Hepatocyte (in vitro differentiated cells): ENCODE measurements around the gene WDR11. TPM values are rescaled to one million over a fixed set of nuclear protein-coding genes. Genes with fewer than 3 reads are reported as not detected.

Source experiments
- DNase-seq: peaks from one replicate; pipeline ENCODE4 v3.0.0-alpha.2; 2016; ENCODE audit warnings: low spot score
- H2AFZ ChIP-seq: fragments of 200-600 bp; sonication (generic); 2 replicates; pipeline ENCODE4 v1.6.0; 2016; ENCODE audit warnings: antibody characterized with exemption, mild to moderate bottlenecking
- H3K27ac ChIP-seq: fragments of 200-600 bp; sonication (generic); 2 replicates; pipeline ENCODE4 v1.5.1; 2016; ENCODE audit warnings: mild to moderate bottlenecking
- H3K27me3 ChIP-seq: fragments of 200-600 bp; sonication (generic); 2 replicates; pipeline ENCODE4 v1.6.1; 2016
- H3K36me3 ChIP-seq: fragments of 200-600 bp; sonication (generic); replicated peaks from 2 replicates; pipeline ENCODE4 v1.5.1; 2016; ENCODE audit warnings: low read depth; ENCODE audit not compliant: insufficient read depth
- H3K4me1 ChIP-seq: fragments of 200-600 bp; sonication (generic); 2 replicates; pipeline ENCODE4 v1.5.1; 2016; ENCODE audit warnings: mild to moderate bottlenecking, moderate library complexity; ENCODE audit not compliant: insufficient read depth
- H3K4me2 ChIP-seq: fragments of 200-600 bp; sonication (generic); 2 replicates; pipeline ENCODE4 v1.6.0; 2016
- H3K4me3 ChIP-seq: fragments of 200-600 bp; sonication (generic); 2 replicates; pipeline ENCODE4 v1.5.1; 2016; ENCODE audit warnings: mild to moderate bottlenecking
- H3K79me2 ChIP-seq: fragments of 200-600 bp; sonication (generic); 2 replicates; pipeline ENCODE4 v1.6.0; 2017; ENCODE audit warnings: mild to moderate bottlenecking
- H3K9me2 ChIP-seq: fragments of 200-600 bp; sonication (generic); replicated peaks from 2 replicates; pipeline ENCODE4 v1.6.0; 2017; ENCODE audit warnings: mild to moderate bottlenecking; ENCODE audit not compliant: insufficient read depth
- H3K9me3 ChIP-seq: fragments of 200-600 bp; sonication (generic); 2 replicates; pipeline ENCODE4 v1.5.1; 2016; ENCODE audit warnings: low read depth, mild to moderate bottlenecking
- H4K20me1 ChIP-seq: fragments of 200-600 bp; sonication (generic); 2 replicates; pipeline ENCODE4 v1.6.0; 2016; ENCODE audit warnings: mild to moderate bottlenecking; ENCODE audit not compliant: insufficient read depth, poor library complexity, severe bottlenecking
- CTCF ChIP-seq: fragments of 200-600 bp; sonication (generic); IDR thresholded peaks from 2 replicates; pipeline ENCODE4 v1.5.1; 2016; ENCODE audit warnings: antibody characterized with exemption, mild to moderate bottlenecking; ENCODE audit not compliant: poor library complexity
- EZH2 ChIP-seq: fragments of 200-600 bp; sonication (generic); IDR thresholded peaks from 2 replicates; pipeline ENCODE4 v1.6.1; 2016; ENCODE audit warnings: antibody characterized with exemption, mild to moderate bottlenecking, borderline replicate concordance
- EZH2phosphoT487 ChIP-seq: fragments of 200-600 bp; sonication (generic); IDR thresholded peaks from one replicate; pipeline ENCODE4 v1.6.1; 2018; ENCODE audit warnings: antibody characterized with exemption, mild to moderate bottlenecking, low read depth, moderate library complexity; ENCODE audit not compliant: unreplicated experiment, severe bottlenecking
- WGBS: methylation state at CpG from one replicate; pipeline ENCODE4 v1.1.6; 2016; ENCODE audit warnings: low lambda C conversion rate; ENCODE audit errors: missing lambda C conversion rate; 5-methylcytosine and 5-hydroxymethylcytosine counted together
- polyA plus RNA-seq: library from polyadenylated mRNA; unstranded; fragments of >200 nt; fragmentation: Nextera tagmentation; extraction: Ambion mirVana; gene quantifications from 2 replicates; pipeline ENCODE4 v1.2.1, GENCODE V29; 2016
- total RNA-seq: library from RNA; depleted of rRNA; stranded (reverse); fragments of >200 nt; gene quantifications from 2 replicates; pipeline ENCODE4 v1.2.3, GENCODE V29; 2014

WDR11 gene
- total RNA-seq (62.6 and 66.6 TPM in 2 replicates), polyA plus RNA-seq (25.9 and 26.4 TPM in 2 replicates)

- Histone ChIP-seq H3K27me3 (no peaks in the 10 kb centered on the region), H3K4me3 (peak within 1 kb of the TSS; percentile 91), H3K27ac (peak within 1 kb of the TSS; percentile 89), H4K20me1 (no peaks in the 10 kb centered on the region), H3K9me2 (no peaks in the 10 kb centered on the region), H3K4me1 (peaks cover 12% of the 10 kb centered on the region), H3K9me3 (no peaks in the 10 kb centered on the region), H2AFZ (peak within 1 kb of the TSS; percentile 99), H3K79me2 (peaks cover 46% of the 10 kb centered on the region), H3K36me3 (peaks cover 5% of the 10 kb centered on the region), H3K4me2 (peak within 1 kb of the TSS; percentile 92)
- 6% methylated on average over 45 of the region's 45 CpGs for WGBS
- TF ChIP-seq CTCF (no peak), EZH2 (no peak)
- peak; percentile 94 for DNase-seq
Observed at GRCh38 chr10:120850911-120851865, at the start of gene WDR11. WDR11 (plus strand) TSS chr10:120851362; CDS start chr10:120851421, 59 bp downstream.

- no peak overlapping the region for H3K4me2 ChIP-seq
- no peaks in the 10 kb centered on the region for H4K20me1 ChIP-seq
- DNase-seq: no peak
- no peaks in the 10 kb centered on the region for H3K36me3 ChIP-seq
- 47% methylated on average over 3 of the region's 3 CpGs for WGBS
- no peak overlapping the region for H3K4me3 ChIP-seq
- peaks cover 1% of the 10 kb centered on the region for H3K27me3 ChIP-seq
- no peaks in the 10 kb centered on the region for H3K9me2 ChIP-seq
- no peaks in the 10 kb centered on the region for H3K9me3 ChIP-seq
- H3K79me2 ChIP-seq: no peaks in the 10 kb centered on the region
- TF ChIP-seq EZH2phosphoT487 (no peak), EZH2 (no peak), CTCF (no peak)
- no peak overlapping the region for H2AFZ ChIP-seq
- H3K4me1 ChIP-seq: no peaks in the 10 kb centered on the region
- no peak overlapping the region for H3K27ac ChIP-seq
Observed at GRCh38 chr10:120802935-120803334, 48.2 kb upstream of the WDR11 start.

GRCh38 chr10:120803972-120804371, 47.2 kb upstream of the WDR11 start:
- 92% methylated on average over 5 of the region's 5 CpGs for WGBS
- H3K27ac ChIP-seq: no peak overlapping the region
- H3K36me3 ChIP-seq: no peaks in the 10 kb centered on the region
- H3K27me3 ChIP-seq: peaks cover 3% of the 10 kb centered on the region
- H2AFZ ChIP-seq: no peak overlapping the region
- no peak overlapping the region for H3K4me3 ChIP-seq
- H3K4me1 ChIP-seq: no peaks in the 10 kb centered on the region
- DNase-seq: no peak
- no peaks in the 10 kb centered on the region for H3K9me3 ChIP-seq
- no peak overlapping the region for H3K4me2 ChIP-seq
- H3K9me2 ChIP-seq: no peaks in the 10 kb centered on the region
- H3K79me2 ChIP-seq: no peaks in the 10 kb centered on the region
- H4K20me1 ChIP-seq: no peaks in the 10 kb centered on the region
- TF ChIP-seq CTCF: no peak
- no peak for TF ChIP-seq EZH2
- no peak for TF ChIP-seq EZH2phosphoT487
